HL-60 (cell line): Measurements from ENCODE around the gene SIRPB1.

Experiments
- DNase-seq, 2 experiments: peaks; one replicate each; pipeline ENCODE4 v3.0.0-alpha.2; 2010 to 2020; ENCODE audit warnings: low read depth in 1 of 2, low spot score in 1 of 2
- H3K27ac ChIP-seq: fragments of 250-450 bp; sonication (Bioruptor Pico); replicated peaks from 2 replicates; pipeline ENCODE4 v1.5.1; 2020; ENCODE audit warnings: mild to moderate bottlenecking, moderate library complexity
- H3K27me3 ChIP-seq: fragments of 250-450 bp; sonication (Bioruptor Pico); 2 replicates; pipeline ENCODE4 v1.5.1; 2021; ENCODE audit warnings: mild to moderate bottlenecking, moderate library complexity; ENCODE audit not compliant: insufficient read depth, poor library complexity, severe bottlenecking
- H3K4me3 ChIP-seq: replicated peaks from 2 replicates; pipeline ENCODE4 v1.5.1; 2011; ENCODE audit warnings: mild to moderate bottlenecking, control low read depth, low read length; ENCODE audit not compliant: insufficient read depth
- GABPA ChIP-seq: IDR thresholded peaks from 2 replicates; pipeline ENCODE4 v1.6.1; 2012; ENCODE audit warnings: low read depth
- POLR2AphosphoS5 ChIP-seq: IDR thresholded peaks from 2 replicates; pipeline ENCODE4 v1.6.1; 2012; ENCODE audit warnings: low read depth
- SPI1 ChIP-seq: IDR thresholded peaks from 2 replicates; pipeline ENCODE4 v1.6.1; 2012; ENCODE audit warnings: low read depth, mild to moderate bottlenecking, borderline replicate concordance
- TF ChIP-seq, protein P1 (sequence below): IDR thresholded peaks from one replicate; pipeline ENCODE4 v1.5.1; 2011; ENCODE audit warnings: low read length, control low read depth, inconsistent platforms; ENCODE audit not compliant: insufficient read depth
- TF ChIP-seq, protein P2 (sequence below): IDR thresholded peaks from 2 replicates; pipeline ENCODE4 v1.6.1; 2012; ENCODE audit warnings: low read depth; ENCODE audit not compliant: insufficient replicate concordance

The SIRPB1 gene

DNA sequence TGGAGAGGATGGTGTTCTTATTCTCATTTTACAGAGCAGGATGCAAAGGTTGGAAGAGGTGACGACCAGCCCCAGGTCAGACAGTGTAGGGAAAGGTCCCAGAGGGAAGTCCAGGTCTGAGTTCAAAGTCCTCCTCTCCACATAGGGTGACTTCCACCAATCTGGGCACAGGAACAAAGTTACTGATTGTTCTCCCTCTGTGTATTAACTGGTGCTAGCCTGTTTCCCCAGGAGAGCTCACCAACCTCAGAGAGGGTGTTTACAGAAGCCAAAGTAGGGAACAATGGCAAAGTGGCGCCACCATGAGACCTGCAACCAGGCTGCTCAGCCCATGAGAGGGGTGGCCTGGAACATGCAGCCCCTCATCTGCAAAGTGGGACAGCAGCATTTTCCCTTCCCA is 16.8 kb upstream of the SIRPB1 start:
- H3K4me3 ChIP-seq, result no peak overlapping the region
- no peak for DNase-seq
- H3K27me3 ChIP-seq, result no peaks in the 10 kb centered on the region
- TF ChIP-seq, protein P1, sequence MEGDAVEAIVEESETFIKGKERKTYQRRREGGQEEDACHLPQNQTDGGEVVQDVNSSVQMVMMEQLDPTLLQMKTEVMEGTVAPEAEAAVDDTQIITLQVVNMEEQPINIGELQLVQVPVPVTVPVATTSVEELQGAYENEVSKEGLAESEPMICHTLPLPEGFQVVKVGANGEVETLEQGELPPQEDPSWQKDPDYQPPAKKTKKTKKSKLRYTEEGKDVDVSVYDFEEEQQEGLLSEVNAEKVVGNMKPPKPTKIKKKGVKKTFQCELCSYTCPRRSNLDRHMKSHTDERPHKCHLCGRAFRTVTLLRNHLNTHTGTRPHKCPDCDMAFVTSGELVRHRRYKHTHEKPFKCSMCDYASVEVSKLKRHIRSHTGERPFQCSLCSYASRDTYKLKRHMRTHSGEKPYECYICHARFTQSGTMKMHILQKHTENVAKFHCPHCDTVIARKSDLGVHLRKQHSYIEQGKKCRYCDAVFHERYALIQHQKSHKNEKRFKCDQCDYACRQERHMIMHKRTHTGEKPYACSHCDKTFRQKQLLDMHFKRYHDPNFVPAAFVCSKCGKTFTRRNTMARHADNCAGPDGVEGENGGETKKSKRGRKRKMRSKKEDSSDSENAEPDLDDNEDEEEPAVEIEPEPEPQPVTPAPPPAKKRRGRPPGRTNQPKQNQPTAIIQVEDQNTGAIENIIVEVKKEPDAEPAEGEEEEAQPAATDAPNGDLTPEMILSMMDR, result no peak
- TF ChIP-seq, protein P2, sequence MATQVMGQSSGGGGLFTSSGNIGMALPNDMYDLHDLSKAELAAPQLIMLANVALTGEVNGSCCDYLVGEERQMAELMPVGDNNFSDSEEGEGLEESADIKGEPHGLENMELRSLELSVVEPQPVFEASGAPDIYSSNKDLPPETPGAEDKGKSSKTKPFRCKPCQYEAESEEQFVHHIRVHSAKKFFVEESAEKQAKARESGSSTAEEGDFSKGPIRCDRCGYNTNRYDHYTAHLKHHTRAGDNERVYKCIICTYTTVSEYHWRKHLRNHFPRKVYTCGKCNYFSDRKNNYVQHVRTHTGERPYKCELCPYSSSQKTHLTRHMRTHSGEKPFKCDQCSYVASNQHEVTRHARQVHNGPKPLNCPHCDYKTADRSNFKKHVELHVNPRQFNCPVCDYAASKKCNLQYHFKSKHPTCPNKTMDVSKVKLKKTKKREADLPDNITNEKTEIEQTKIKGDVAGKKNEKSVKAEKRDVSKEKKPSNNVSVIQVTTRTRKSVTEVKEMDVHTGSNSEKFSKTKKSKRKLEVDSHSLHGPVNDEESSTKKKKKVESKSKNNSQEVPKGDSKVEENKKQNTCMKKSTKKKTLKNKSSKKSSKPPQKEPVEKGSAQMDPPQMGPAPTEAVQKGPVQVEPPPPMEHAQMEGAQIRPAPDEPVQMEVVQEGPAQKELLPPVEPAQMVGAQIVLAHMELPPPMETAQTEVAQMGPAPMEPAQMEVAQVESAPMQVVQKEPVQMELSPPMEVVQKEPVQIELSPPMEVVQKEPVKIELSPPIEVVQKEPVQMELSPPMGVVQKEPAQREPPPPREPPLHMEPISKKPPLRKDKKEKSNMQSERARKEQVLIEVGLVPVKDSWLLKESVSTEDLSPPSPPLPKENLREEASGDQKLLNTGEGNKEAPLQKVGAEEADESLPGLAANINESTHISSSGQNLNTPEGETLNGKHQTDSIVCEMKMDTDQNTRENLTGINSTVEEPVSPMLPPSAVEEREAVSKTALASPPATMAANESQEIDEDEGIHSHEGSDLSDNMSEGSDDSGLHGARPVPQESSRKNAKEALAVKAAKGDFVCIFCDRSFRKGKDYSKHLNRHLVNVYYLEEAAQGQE, result no peak
- TF ChIP-seq POLR2AphosphoS5, result no peak
- TF ChIP-seq SPI1, result no peak
- no peak for TF ChIP-seq GABPA
- no peak overlapping the region for H3K27ac ChIP-seq

DNA sequence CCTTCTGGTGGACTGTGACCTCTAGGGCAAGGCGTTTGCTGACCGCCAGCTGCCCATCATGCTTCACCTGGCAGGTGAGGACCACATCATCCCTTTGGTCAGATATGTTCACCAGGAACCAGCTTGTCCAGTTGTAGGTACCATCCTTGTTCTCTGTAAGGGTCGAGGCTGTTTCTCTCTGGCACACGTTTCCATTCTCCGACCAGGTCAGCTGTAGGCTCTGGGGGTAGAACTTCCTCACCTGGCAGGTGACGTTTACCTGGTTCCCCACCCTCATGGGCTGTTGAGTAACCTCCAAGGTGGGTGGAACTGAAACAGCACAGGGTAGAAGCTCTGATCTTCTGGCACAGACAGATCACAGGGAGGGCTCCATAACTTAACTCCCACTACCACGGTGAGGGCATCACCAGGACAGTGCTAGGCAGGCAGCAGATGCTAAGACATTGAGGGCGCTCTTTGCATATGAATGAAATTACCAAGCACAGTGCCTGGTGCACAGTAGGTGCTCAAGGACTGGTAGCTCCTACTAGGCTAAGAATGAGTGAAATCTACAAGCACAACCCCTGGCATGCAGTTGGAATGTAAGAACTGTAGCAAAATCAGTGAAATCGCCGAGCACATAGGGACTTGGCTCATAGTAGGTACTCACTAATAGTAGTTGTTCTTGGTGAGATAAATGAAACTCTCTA is 15.6 kb upstream of the SIRPB1 start:
- Histone ChIP-seq H3K27me3 (no peaks in the 10 kb centered on the region), H3K4me3 (no peak overlapping the region), H3K27ac (no peak overlapping the region)
- DNase-seq, result no peak
- TF ChIP-seq, protein P1, result no peak

DNA sequence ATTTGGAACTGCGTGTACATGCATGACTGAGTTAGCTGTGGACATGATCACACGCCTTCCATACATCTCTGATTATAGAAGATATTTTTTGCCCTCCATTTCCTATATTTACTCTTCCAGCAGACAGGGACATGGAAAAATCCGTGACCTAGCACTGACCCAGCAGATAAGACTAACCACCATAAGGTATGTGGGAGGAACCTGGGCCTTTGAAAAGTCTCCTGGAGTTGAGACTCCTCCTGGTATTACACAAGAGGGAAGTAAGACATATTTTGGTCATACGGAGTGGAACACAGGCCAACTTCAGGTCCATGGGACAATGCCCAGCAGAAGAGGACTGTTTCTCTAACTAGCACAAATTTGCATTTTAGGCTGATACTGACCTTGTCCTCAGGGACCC is 13.7 kb upstream of the SIRPB1 start:
- TF ChIP-seq, protein P1, result no peak
- TF ChIP-seq POLR2AphosphoS5 (no peak), SPI1 (no peak; the same call in 1 of the 2 replicates), GABPA (no peak)
- TF ChIP-seq, protein P2, result no peak
- no peaks in the 10 kb centered on the region for H3K27me3 ChIP-seq
- H3K27ac ChIP-seq, result no peak overlapping the region
- no peak overlapping the region for H3K4me3 ChIP-seq
- peak in 1 of 2 experiments; percentile 62 for DNase-seq

DNA sequence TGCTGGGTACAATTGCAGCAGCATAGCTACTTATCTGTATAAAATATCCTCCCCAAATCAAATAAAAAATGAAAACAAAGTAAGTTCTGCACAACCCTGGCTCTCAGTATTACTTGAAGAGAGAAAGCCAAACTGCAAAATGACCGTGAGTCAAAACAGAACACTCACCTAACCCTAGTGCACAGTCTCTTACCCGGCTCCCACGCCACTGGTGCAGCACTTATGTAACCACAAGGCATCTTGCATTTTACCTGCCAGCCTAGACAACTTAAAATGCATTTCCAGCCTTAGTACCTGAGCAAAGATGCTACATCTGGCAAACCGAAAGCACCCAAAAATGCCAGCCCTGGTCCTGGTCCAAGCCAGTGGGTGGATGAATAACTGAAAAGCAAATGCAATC is 12.4 kb upstream of the SIRPB1 start:
- Histone ChIP-seq H3K27me3 (no peaks in the 10 kb centered on the region), H3K27ac (no peak overlapping the region), H3K4me3 (no peak overlapping the region)
- TF ChIP-seq SPI1 (no peak), GABPA (no peak), POLR2AphosphoS5 (no peak)
- TF ChIP-seq, protein P2, result no peak
- TF ChIP-seq, protein P1, result no peak
- no peak for DNase-seq
